Measurements from ENCODE around the gene SEMA3G.

SEMA3G gene

DNA sequence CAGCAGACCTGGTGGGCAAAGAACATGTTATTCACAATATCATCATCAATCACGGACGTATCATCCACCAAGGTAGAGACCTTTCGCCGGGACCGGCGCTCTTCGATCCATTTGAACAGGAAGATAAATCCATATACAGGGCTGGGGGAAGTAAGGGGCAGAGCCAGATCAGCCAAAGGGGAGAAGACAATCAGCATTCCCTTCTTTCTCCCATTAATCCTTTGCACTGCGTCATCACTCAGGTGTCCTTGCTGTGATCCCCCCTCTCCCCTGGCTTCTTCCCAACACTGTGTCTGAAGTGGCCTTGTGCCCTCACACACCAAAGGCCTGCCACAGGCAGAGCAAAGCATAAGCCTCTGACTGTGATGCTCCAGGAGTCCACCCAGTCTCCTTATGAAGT is 36.4 kb downstream of the SEMA3G start:
- no peak for DNase-seq (ENCODE audit: low read depth)

GRCh38 chr3:52407779-52408178 is 37.1 kb downstream of the SEMA3G start:
- no peak for DNase-seq (ENCODE audit: low read depth)

GRCh38 chr3:52406791-52407510 is 38.0 kb downstream of the SEMA3G start:
- no peak for DNase-seq (ENCODE audit: low read depth)

- no peak for DNase-seq (ENCODE audit: low read depth)
These were observed 38.7 kb downstream of the SEMA3G start for GRCh38 chr3:52406231-52406661.

DNA sequence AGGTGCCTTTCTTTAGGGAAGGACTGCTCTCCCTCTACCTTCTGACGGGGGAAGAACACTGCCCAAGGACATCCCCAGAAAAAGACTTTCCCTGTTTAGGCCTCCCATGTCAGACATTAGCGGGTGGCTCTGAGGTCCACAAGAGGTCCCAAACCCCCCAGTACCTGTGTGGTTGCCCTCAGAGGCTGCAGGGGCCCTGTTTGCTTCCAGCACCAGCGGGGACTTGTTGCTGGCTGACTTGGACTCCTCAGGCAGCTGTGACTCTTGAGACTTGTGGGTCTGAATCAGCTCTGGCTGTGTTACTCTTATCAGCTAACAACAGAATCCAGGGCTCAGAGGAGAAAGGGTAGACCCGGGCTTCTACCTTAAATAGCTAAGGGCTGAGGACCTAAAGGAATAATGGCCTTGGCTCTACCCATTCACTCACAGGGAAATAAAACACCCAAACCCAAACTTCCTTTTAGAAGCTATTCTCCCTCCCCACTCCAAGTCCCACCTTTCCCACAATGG is 39.2 kb downstream of the SEMA3G start:
- DNase-seq (ENCODE audit: low read depth), result no peak

GRCh38 chr3:52405066-52405465 is 39.8 kb downstream of the SEMA3G start:
- DNase-seq (ENCODE audit: low read depth), result no peak

GRCh38 chr3:52404391-52404790 is 40.5 kb downstream of the SEMA3G start:
- no peak for DNase-seq (ENCODE audit: low read depth)

DNA sequence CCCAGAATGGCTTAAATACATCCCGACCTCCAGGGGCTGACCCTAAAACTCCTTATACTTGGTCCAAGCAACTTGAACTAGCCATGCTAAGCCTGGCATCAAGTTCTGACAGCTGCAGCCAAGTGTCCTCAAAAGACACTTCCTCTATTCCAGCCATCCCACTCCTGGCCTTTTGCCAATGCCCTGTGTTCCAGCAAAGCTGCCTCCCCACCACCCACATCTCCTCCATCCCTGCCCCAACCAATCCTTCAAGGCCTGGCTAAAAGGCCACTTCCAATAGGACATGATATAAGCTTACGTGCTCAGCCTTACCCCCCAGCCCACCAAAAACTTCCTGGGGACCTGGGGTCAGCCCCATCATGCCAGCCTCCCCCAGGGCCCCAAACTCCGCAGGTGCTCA is 40.9 kb downstream of the SEMA3G start:
- no peak for DNase-seq (ENCODE audit: low read depth)

DNA sequence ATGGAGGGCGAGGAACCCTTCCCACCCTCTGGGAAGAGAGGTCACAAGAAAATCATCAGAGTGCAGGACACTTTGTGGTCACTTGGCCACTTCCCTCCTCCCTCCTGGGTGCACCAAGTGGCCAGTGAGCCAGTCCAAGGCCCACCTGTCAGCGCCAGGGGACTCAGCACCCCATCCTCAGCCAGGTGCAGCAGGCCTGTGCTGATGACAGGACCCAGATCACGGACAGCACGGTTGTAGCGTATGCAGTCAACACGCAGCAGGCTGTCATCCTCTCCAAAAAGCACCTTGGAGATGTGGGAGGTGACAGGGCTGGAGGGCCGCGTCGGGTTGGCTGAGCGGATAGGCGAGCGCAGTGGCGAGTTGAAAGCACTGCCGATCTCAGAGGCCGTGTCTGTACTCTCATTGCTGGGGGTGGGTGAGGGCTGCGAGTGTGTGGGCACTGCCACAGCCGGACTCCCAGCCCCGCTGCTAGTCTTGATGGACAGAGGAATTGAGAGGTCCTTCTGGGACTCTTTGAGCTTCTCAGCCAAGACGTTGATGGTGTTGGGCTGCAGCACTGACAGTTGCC is 41.5 kb downstream of the SEMA3G start:
- no peak for DNase-seq (ENCODE audit: low read depth)

DNA sequence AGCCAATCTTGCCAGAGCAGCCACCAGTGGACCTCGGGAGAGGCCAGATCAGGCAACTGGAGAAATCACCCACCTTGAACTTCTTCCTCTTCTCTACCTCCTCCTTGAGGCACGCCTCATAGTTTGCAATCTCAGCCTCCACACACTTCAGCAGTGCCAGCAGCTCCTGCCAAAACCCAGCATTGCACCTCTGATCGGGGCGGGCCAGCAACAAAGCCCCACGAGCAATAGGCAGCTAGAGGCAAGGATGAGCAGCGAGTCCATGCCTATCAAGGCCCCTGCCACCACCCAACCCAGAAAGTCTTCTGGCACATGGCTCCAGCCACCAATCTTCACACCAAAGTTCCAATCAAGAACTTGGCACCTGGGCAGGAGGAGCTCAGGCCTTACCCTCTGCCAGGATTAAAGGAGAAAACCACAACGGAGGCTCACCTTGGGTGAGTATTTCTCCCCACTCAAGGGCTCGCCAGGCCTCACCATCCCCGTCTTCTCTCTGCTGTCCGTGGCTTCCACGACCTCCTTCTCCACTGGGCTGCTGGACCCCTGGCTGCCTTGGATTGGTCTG is 42.1 kb downstream of the SEMA3G start:
- no peak for DNase-seq (ENCODE audit: low read depth)

- no peak for DNase-seq (ENCODE audit: low read depth)
These were observed 42.8 kb downstream of the SEMA3G start for GRCh38 chr3:52402101-52402521.

DNA sequence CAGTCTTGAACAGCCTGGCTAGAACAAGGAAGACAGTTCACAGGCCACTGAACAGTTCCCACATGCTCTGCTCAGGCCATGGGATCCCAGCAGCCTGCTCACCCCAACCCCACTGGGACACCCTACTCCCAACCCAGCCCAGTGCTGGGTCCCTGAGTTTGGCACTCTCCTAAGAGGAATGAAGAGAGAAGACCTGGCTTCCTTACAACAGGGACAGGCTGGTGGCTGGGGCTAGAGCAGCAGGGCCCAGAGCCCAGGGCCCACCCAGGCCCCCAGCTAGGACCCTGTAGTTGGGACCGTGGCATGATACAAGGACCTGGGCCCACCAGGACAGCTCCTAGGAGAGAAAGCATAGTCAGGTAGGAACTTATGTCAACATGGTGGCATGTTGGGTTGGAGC is 43.4 kb downstream of the SEMA3G start:
- no peak for DNase-seq (ENCODE audit: low read depth)

GRCh38 chr3:52401021-52401420 is 43.9 kb downstream of the SEMA3G start:
- no peak for DNase-seq (ENCODE audit: low read depth)

DNA sequence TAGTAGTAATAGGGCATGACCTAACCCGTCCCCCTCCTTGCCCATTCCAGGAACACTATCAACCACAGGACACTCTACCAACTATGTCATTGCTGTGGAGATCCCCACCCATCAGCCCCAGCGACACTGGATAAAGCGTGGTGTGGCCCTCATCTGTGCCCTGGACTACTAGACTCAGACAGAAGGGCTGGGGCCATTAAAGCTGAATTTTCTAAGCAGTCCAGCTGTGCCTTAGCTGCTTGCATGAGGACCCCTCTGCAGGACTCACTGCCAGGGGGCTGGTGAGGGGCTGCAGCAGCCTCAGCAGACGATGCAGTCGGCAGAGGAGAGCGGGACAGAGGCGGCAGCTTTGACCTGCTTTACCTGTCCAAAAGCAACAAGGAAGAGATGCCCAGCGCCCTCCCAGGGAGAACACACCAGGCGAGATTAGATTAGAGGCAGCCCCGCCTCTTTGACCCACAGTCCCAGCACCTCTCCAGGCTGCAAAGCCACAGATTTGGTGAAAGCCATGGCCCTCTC is 44.6 kb downstream of the SEMA3G start:
- DNase-seq (ENCODE audit: low read depth), result no peak

DNA sequence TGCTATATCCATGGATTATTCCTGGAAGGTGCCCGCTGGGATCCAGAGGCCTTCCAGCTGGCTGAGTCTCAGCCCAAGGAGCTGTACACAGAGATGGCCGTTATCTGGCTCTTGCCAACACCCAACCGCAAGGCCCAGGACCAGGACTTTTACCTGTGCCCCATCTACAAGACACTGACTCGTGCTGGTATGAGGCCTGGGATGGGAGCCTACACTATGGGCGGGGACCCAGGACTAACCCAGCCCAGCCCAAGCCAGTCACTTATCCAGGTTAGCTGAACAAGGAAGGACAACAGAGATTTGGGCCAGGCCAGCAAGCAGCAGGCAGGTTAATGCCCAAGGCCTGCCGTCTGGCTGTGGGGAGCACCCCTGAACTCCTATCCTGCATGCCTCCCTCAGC is 45.3 kb downstream of the SEMA3G start:
- DNase-seq (ENCODE audit: low read depth), result no peak

- no peak for DNase-seq (ENCODE audit: low read depth)
These were observed 45.8 kb downstream of the SEMA3G start for GRCh38 chr3:52399131-52399530.

GRCh38 chr3:52398670-52399081 is 46.2 kb downstream of the SEMA3G start:
- no peak for DNase-seq (ENCODE audit: low read depth)

- DNase-seq (ENCODE audit: low read depth), result no peak
These were observed 47.1 kb downstream of the SEMA3G start for GRCh38 chr3:52397676-52398399.

GRCh38 chr3:52396907-52397591 is 47.9 kb downstream of the SEMA3G start:
- no peak for DNase-seq (ENCODE audit: low read depth)

GRCh38 chr3:52396011-52396906 is 48.6 kb downstream of the SEMA3G start:
- DNase-seq (ENCODE audit: low read depth), result no peak

DNA sequence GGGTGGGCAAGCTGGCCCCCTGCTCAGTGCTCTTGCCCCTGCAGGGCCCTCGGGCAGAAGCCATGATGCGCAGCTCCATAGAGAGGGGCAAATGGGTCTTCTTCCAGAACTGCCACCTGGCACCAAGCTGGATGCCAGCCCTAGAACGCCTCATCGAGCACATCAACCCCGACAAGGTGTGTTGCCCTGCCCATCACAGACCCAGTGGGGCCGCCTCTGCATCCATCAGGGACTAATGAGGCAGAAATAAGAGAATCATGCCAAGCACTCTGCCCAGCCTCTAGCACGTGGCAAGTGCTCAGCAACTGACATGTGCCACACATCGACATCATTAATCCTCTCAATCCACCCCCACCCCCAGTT is 49.4 kb downstream of the SEMA3G start:
- DNase-seq (ENCODE audit: low read depth), result no peak

All from stimulated activated CD8-positive, alpha-beta memory T cell treated with anti-CD3 and anti-CD28 coated beads, Interleukin-15, amount 100 ng/mL, for 24 hours (primary cell).